ENCODE data around the gene CDK5RAP1.

DNA sequence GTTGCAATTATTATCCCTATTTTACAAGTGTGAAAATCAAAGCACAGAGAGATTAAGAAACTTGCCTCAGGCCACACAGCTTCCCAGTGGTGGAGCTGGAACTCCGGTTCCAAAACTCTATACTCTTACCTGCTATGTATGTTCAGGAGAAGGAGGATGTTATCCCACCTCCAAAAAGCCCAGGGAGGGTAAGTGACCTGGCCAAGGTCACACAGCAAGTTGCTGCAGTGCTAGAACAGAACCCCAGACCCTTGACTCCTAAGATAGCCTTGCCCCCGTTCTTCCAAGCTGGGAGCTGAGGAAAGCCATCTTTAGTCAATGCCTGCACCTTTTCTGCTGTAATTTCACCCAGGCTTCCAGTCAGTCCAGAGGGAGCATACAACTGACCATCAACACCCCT lies 76.0 kb downstream of the CDK5RAP1 start:
- TF ChIP-seq, protein P1, sequence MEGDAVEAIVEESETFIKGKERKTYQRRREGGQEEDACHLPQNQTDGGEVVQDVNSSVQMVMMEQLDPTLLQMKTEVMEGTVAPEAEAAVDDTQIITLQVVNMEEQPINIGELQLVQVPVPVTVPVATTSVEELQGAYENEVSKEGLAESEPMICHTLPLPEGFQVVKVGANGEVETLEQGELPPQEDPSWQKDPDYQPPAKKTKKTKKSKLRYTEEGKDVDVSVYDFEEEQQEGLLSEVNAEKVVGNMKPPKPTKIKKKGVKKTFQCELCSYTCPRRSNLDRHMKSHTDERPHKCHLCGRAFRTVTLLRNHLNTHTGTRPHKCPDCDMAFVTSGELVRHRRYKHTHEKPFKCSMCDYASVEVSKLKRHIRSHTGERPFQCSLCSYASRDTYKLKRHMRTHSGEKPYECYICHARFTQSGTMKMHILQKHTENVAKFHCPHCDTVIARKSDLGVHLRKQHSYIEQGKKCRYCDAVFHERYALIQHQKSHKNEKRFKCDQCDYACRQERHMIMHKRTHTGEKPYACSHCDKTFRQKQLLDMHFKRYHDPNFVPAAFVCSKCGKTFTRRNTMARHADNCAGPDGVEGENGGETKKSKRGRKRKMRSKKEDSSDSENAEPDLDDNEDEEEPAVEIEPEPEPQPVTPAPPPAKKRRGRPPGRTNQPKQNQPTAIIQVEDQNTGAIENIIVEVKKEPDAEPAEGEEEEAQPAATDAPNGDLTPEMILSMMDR (IDR thresholded peaks at IDR 0.05) = no peak
- no peak for TF ChIP-seq POLR2A (IDR thresholded peaks at IDR 0.05)

Measured in heart left ventricle (tissue), 13 donors.